B cell (primary cell): ENCODE results near the gene EPN1. TPM values are rescaled to one million over a fixed set of nuclear protein-coding genes. Genes with fewer than 3 reads are reported as not detected.

ENCODE experiments used
- ATAC-seq: fragments of 200-7000 bp; cut with Tn5 transposase; one replicate; pipeline ENCODE4 v1.10.0; 2021; ENCODE audit warnings: low read depth, mild to moderate bottlenecking, moderate number of reproducible peaks, moderate library complexity
- CTCF ChIA-PET: fragments of 350-600 bp; sonication (Branson Sonifier 250); formaldehyde crosslinking; loops from one replicate; lab custom pipeline; 2021; ENCODE audit warnings: antibody characterized with exemption, inconsistent platforms; lab: Charles Lee
- POLR2A ChIA-PET: fragments of 350-600 bp; sonication (Branson Sonifier 250); formaldehyde crosslinking; loops from one replicate; lab custom pipeline; 2021; ENCODE audit warnings: antibody characterized with exemption; lab: Charles Lee
- DNase-seq: peaks from one replicate; pipeline ENCODE4 v3.0.0; 2013
- H2AFZ ChIP-seq: 2 replicates; pipeline ENCODE4 v1.6.1; 2012; ENCODE audit warnings: mild to moderate bottlenecking, low read depth, low read length; ENCODE audit not compliant: insufficient read depth, poor library complexity, severe bottlenecking
- H3K27ac ChIP-seq, 2 donors: 1 replicate in 1 of 2; 2 replicates in 1 of 2; pipeline ENCODE4 v1.5.1; 2012 to 2013; ENCODE audit warnings: low read length in 2 of 2, mild to moderate bottlenecking in 2 of 2, moderate library complexity in 1 of 2
- H3K27me3 ChIP-seq, 4 experiments: fragments of 200-600 bp in 1 of 4; sonication (generic) in 1 of 4; replicated peaks in 1 of 4; 1 replicate in 2 of 4; 2 replicates in 2 of 4; pipeline versions ENCODE4 v1.6.1 to v1.7.0; 2013 to 2016; ENCODE audit warnings: low read length in 3 of 4, mild to moderate bottlenecking in 2 of 4, mixed read lengths in 1 of 4, moderate library complexity in 1 of 4; ENCODE audit not compliant: insufficient read depth in 4 of 4, control insufficient read depth in 3 of 4; ENCODE audit errors: control extremely low read depth in 1 of 4
- H3K36me3 ChIP-seq, 2 experiments: replicated peaks in 1 of 2; 1 replicate in 1 of 2; 2 replicates in 1 of 2; pipeline versions ENCODE4 v1.6.1 to v1.7.1; 2013; ENCODE audit warnings: low read length in 1 of 2; ENCODE audit not compliant: insufficient read depth in 2 of 2, control insufficient read depth in 1 of 2; ENCODE audit errors: control extremely low read depth in 1 of 2, extremely low read depth in 1 of 2
- H3K4me1 ChIP-seq, 2 donors: fragments of 200-600 bp in 1 of 2; sonication (generic) in 1 of 2; 1 replicate in 1 of 2; 2 replicates in 1 of 2; pipeline versions ENCODE4 v1.5.1 to v1.6.1; 2013 to 2017; ENCODE audit warnings: low read length in 2 of 2; ENCODE audit not compliant: control insufficient read depth in 2 of 2, insufficient read depth in 2 of 2
- H3K4me2 ChIP-seq: replicated peaks from 2 replicates; pipeline ENCODE3; 2012; ENCODE audit warnings: mild to moderate bottlenecking, low read depth, low read length; ENCODE audit not compliant: poor library complexity, severe bottlenecking
- H3K4me3 ChIP-seq, 5 experiments: fragments of 200-600 bp in 1 of 5; sonication (generic) in 1 of 5; 1 replicate in 3 of 5; 2 replicates in 2 of 5; pipeline versions ENCODE4 v1.5.1 to v1.7.0; 2011 to 2016; ENCODE audit warnings: low read length in 4 of 5, mild to moderate bottlenecking in 4 of 5, low read depth in 2 of 5, control low read depth in 1 of 5, moderate library complexity in 1 of 5; ENCODE audit not compliant: insufficient read depth in 1 of 5; ENCODE audit errors: control extremely low read depth in 1 of 5, extremely low read depth in 1 of 5
- H3K79me2 ChIP-seq: fragments of 200-600 bp; sonication (generic); one replicate; pipeline ENCODE4 v1.6.0; 2016; ENCODE audit warnings: low read length; ENCODE audit not compliant: control insufficient read depth, insufficient read depth
- H3K9ac ChIP-seq: fragments of 200-600 bp; sonication (generic); 2 replicates; pipeline ENCODE4 v1.6.1; 2017; ENCODE audit warnings: mild to moderate bottlenecking, low read length, moderate library complexity
- H3K9me3 ChIP-seq, 3 donors: one replicate each; pipeline versions ENCODE4 v1.6.1 to v1.7.1; 2013; ENCODE audit warnings: low read length in 2 of 3; ENCODE audit not compliant: control insufficient read depth in 2 of 3, insufficient read depth in 1 of 3; ENCODE audit errors: control extremely low read depth in 1 of 3
- H4K20me1 ChIP-seq: 2 replicates; pipeline ENCODE4 v1.6.0; 2012; ENCODE audit warnings: mild to moderate bottlenecking, low read length; ENCODE audit not compliant: insufficient read depth, control insufficient read depth, poor library complexity, severe bottlenecking
- H3K27ac Mint-ChIP-seq: one replicate; pipeline ENCODE4 v1.8.0; 2021; ENCODE audit warnings: mixed read lengths
- H3K27me3 Mint-ChIP-seq: one replicate; pipeline ENCODE4 v1.8.0; 2021; ENCODE audit warnings: mixed read lengths
- H3K4me1 Mint-ChIP-seq: one replicate; pipeline ENCODE4 v1.8.0; 2021; ENCODE audit warnings: mixed read lengths
- H3K4me3 Mint-ChIP-seq: one replicate; pipeline ENCODE4 v1.8.0; 2021; ENCODE audit warnings: mixed read lengths
- H3K9me3 Mint-ChIP-seq: one replicate; pipeline ENCODE4 v1.8.0; 2022; ENCODE audit warnings: mixed read lengths; ENCODE audit not compliant: insufficient read depth
- EZH2 ChIP-seq: IDR thresholded peaks from 2 replicates; pipeline ENCODE4 v1.6.1; 2012; ENCODE audit warnings: borderline replicate concordance, low read depth, mild to moderate bottlenecking, moderate library complexity, low read length; ENCODE audit not compliant: insufficient read depth, poor library complexity, severe bottlenecking
- WGBS: methylation state at CpG from one replicate; pipeline ENCODE4 v1.1.5; 2013; ENCODE audit warnings: missing lambda C conversion rate; ENCODE audit not compliant: insufficient coverage; 5-methylcytosine and 5-hydroxymethylcytosine counted together
- intact Hi-C: fragments of 100-400 bp; cut with micrococcal nuclease; formaldehyde crosslinking; loops from one replicate; pipeline ENCODE4 v1.10.0; 2022
- polyA plus RNA-seq: library from polyadenylated mRNA; depleted of rRNA; stranded (reverse); fragments of >200 nt; gene quantifications from 2 replicates; pipeline ENCODE4 v1.2.3, GENCODE V29; 2012
- total RNA-seq, 2 donors: library from RNA; stranded (reverse); fragments of 120-200 nt in 1 of 2; gene quantifications; 1 replicate in 1 of 2; 2 replicates in 1 of 2; pipeline versions ENCODE4 v1.2.3 to v1.2.4, GENCODE V29; 2013 to 2022
- TF ChIP-seq, protein P1 (sequence below): fragments of 200-600 bp; IDR thresholded peaks from one replicate; pipeline ENCODE4 v1.8.0; 2022; ENCODE audit warnings: antibody characterized with exemption, mild to moderate bottlenecking

EPN1 gene
- total and polyA plus RNA-seq, 2 donors (not counting 1 experiment from before 2014, with no cell fraction given), result 54.4 to 63.9 TPM

- H4K20me1 ChIP-seq, result peaks cover 37% of the 10 kb centered on the region
- H3K4me3 ChIP-seq, result no peak overlapping the region
- H3K4me3 Mint-ChIP-seq, result no peak overlapping the region
- no peak for DNase-seq
- ChIA-PET POLR2A (no interaction called here), CTCF (interaction anchor here (0.7 kb wide), 1 partner anchor 107 kb away, joined by 4 read pairs; no protein-coding TSS in a partner anchor)
- H3K9me3 ChIP-seq, result no peaks in the 10 kb centered on the region
- H3K27me3 ChIP-seq, result no peaks in the 10 kb centered on the region
- H3K36me3 ChIP-seq, result peaks cover 0 to 66% of the 10 kb centered on the region in 2 experiments
- H3K9me3 Mint-ChIP-seq, result no peaks in the 10 kb centered on the region
- no peak overlapping the region for H3K27ac Mint-ChIP-seq
- no peaks in the 10 kb centered on the region for H3K27me3 Mint-ChIP-seq
- H3K4me1 Mint-ChIP-seq, result no peaks in the 10 kb centered on the region
- no peak for ATAC-seq
- H3K4me1 ChIP-seq, result no peaks in the 10 kb centered on the region
- H3K9ac ChIP-seq, result no peak overlapping the region
- H2AFZ ChIP-seq, result no peak overlapping the region
- no peak overlapping the region for H3K4me2 ChIP-seq
- WGBS, result 93% methylated on average over 24 of the region's 37 CpGs
- intact Hi-C loops, result no loop called here
- no peak overlapping the region for H3K27ac ChIP-seq
- peaks cover 7% of the 10 kb centered on the region for H3K79me2 ChIP-seq
- TF ChIP-seq EZH2, result no peak
- TF ChIP-seq, protein P1, sequence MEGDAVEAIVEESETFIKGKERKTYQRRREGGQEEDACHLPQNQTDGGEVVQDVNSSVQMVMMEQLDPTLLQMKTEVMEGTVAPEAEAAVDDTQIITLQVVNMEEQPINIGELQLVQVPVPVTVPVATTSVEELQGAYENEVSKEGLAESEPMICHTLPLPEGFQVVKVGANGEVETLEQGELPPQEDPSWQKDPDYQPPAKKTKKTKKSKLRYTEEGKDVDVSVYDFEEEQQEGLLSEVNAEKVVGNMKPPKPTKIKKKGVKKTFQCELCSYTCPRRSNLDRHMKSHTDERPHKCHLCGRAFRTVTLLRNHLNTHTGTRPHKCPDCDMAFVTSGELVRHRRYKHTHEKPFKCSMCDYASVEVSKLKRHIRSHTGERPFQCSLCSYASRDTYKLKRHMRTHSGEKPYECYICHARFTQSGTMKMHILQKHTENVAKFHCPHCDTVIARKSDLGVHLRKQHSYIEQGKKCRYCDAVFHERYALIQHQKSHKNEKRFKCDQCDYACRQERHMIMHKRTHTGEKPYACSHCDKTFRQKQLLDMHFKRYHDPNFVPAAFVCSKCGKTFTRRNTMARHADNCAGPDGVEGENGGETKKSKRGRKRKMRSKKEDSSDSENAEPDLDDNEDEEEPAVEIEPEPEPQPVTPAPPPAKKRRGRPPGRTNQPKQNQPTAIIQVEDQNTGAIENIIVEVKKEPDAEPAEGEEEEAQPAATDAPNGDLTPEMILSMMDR, result no peak
Observed at GRCh38 chr19:55694656-55695491, 19.8 kb downstream of the EPN1 start.
